ENCODE results near the gene SPATC1L.
A peak's percentile ranks its signal among the peaks of the same experiment; 100 is the strongest.
"Not testable (repeated sequence)": the region's sequence is repeated elsewhere in the genome, so short reads cannot be mapped to it uniquely, and the experiment has no call there.

The SPATC1L gene

GRCh38 chr21:46200877-46201803 lies 16.9 kb upstream of the SPATC1L start:
- not testable (repeated sequence) for DNase-seq (ENCODE audit: low read depth)

GRCh38 chr21:46199436-46200373 lies 15.4 kb upstream of the SPATC1L start:
- no peak for DNase-seq (ENCODE audit: low read depth)

GRCh38 chr21:46196733-46197132 lies 12.5 kb upstream of the SPATC1L start:
- no peak for DNase-seq (ENCODE audit: low read depth)

- DNase-seq (ENCODE audit: low read depth) = no peak
Observed at GRCh38 chr21:46195595-46196195, 11.4 kb upstream of the SPATC1L start.

GRCh38 chr21:46194374-46195334 lies 10.4 kb upstream of the SPATC1L start:
- no peak for DNase-seq (ENCODE audit: low read depth)

- DNase-seq (ENCODE audit: low read depth) = no peak
Observed at GRCh38 chr21:46193829-46194373, 9.6 kb upstream of the SPATC1L start.

GRCh38 chr21:46191686-46192575 lies 7.7 kb upstream of the SPATC1L start:
- no peak for DNase-seq (ENCODE audit: low read depth)

GRCh38 chr21:46191257-46191685 lies 7.0 kb upstream of the SPATC1L start:
- DNase-seq (ENCODE audit: low read depth) = no peak

- no peak for DNase-seq (ENCODE audit: low read depth)
Observed at GRCh38 chr21:46190491-46191131, 6.4 kb upstream of the SPATC1L start.

- no peak for DNase-seq (ENCODE audit: low read depth)
Observed at GRCh38 chr21:46189959-46190490, 5.8 kb upstream of the SPATC1L start.

- no peak for DNase-seq (ENCODE audit: low read depth)
Observed at GRCh38 chr21:46189213-46189958, 5.1 kb upstream of the SPATC1L start.

- DNase-seq (ENCODE audit: low read depth) = no peak
Observed at GRCh38 chr21:46188226-46189212, 4.3 kb upstream of the SPATC1L start.

- DNase-seq (ENCODE audit: low read depth) = no peak
Observed at GRCh38 chr21:46187814-46188213, 3.6 kb upstream of the SPATC1L start.

GRCh38 chr21:46187261-46187660 lies 3.0 kb upstream of the SPATC1L start:
- no peak for DNase-seq (ENCODE audit: low read depth)

- DNase-seq (ENCODE audit: low read depth) = no peak
Observed at GRCh38 chr21:46185716-46186115, 1.5 kb upstream of the SPATC1L start.

- DNase-seq (ENCODE audit: low read depth) = peak; percentile 48
Observed at GRCh38 chr21:46184625-46185555, 631 bp upstream of the SPATC1L start.
